WTC11 (cell line): Measurements from ENCODE around the gene LCAT. TPM values are rescaled to one million over a fixed set of nuclear protein-coding genes. Genes with fewer than 3 reads are reported as not detected.

Experiments
- ARID4B ChIP-seq: sonication (generic); formaldehyde crosslinking; IDR thresholded peaks from 2 replicates; pipeline ENCODE4 v1.8.0; 2023; ENCODE audit warnings: missing genetic modification reagents, mild to moderate bottlenecking, borderline replicate concordance
- ATF6 ChIP-seq: sonication (generic); formaldehyde crosslinking; IDR thresholded peaks from 2 replicates; pipeline ENCODE4 v1.8.1; 2023; ENCODE audit warnings: mild to moderate bottlenecking, missing genetic modification reagents
- CDX4 ChIP-seq: fragments of 250-450 bp; sonication (Bioruptor Pico); IDR thresholded peaks from 2 replicates; pipeline ENCODE4 v1.9.0; 2021; ENCODE audit warnings: moderate library complexity, mild to moderate bottlenecking, inconsistent platforms, borderline replicate concordance
- CREM ChIP-seq: sonication (generic); formaldehyde crosslinking; IDR thresholded peaks from 2 replicates; pipeline ENCODE4 v1.8.1; 2022; ENCODE audit warnings: mild to moderate bottlenecking, missing genetic modification reagents, moderate library complexity
- CTCF ChIP-seq: fragments of 200-600 bp; IDR thresholded peaks from 2 replicates; pipeline ENCODE4 v1.8.0; 2022; ENCODE audit warnings: antibody characterized with exemption
- ELF4 ChIP-seq: sonication (generic); formaldehyde crosslinking; IDR thresholded peaks from 2 replicates; pipeline ENCODE4 v1.8.1; 2022; ENCODE audit warnings: low read depth, mild to moderate bottlenecking, moderate library complexity, missing genetic modification reagents
- ETV6 ChIP-seq: sonication (generic); formaldehyde crosslinking; IDR thresholded peaks from 2 replicates; pipeline ENCODE4 v1.8.1; 2022; ENCODE audit warnings: mild to moderate bottlenecking, missing genetic modification reagents
- FOXK1 ChIP-seq: sonication (generic); formaldehyde crosslinking; IDR thresholded peaks from 2 replicates; pipeline ENCODE4 v1.8.0; 2022; ENCODE audit warnings: mild to moderate bottlenecking, moderate library complexity, missing genetic modification reagents
- MAX ChIP-seq: sonication (generic); formaldehyde crosslinking; IDR thresholded peaks from 2 replicates; pipeline ENCODE4 v1.8.0; 2022; ENCODE audit warnings: mild to moderate bottlenecking, missing genetic modification reagents
- MLX ChIP-seq: sonication (generic); formaldehyde crosslinking; IDR thresholded peaks from 2 replicates; pipeline ENCODE4 v1.8.1; 2023; ENCODE audit warnings: mild to moderate bottlenecking, missing genetic modification reagents, moderate library complexity
- MYBL2 ChIP-seq: sonication (generic); formaldehyde crosslinking; IDR thresholded peaks from 2 replicates; pipeline ENCODE4 v1.8.1; 2023; ENCODE audit warnings: mild to moderate bottlenecking, moderate library complexity, missing genetic modification reagents
- NFATC4 ChIP-seq: fragments of 250-450 bp; sonication (Bioruptor Pico); IDR thresholded peaks from 2 replicates; pipeline ENCODE4 v1.9.0; 2021; ENCODE audit warnings: mild to moderate bottlenecking
- NFYB ChIP-seq: sonication (generic); formaldehyde crosslinking; conservative IDR thresholded peaks from 2 replicates; pipeline ENCODE4 v1.8.0; 2022; ENCODE audit warnings: low read depth, missing genetic modification reagents
- PRRX2 ChIP-seq: fragments of 250-450 bp; sonication (Bioruptor Pico); IDR thresholded peaks from 2 replicates; pipeline ENCODE4 v1.8.0; 2021; ENCODE audit warnings: mild to moderate bottlenecking
- RELA ChIP-seq: sonication (generic); formaldehyde crosslinking; IDR thresholded peaks from 2 replicates; pipeline ENCODE4 v1.8.1; 2022; ENCODE audit warnings: missing genetic modification reagents, mild to moderate bottlenecking, borderline replicate concordance
- USF1 ChIP-seq: sonication (generic); formaldehyde crosslinking; IDR thresholded peaks from 2 replicates; pipeline ENCODE4 v1.8.0; 2022; ENCODE audit warnings: mild to moderate bottlenecking, missing genetic modification reagents
- ZNF281 ChIP-seq: sonication (generic); formaldehyde crosslinking; IDR thresholded peaks from 2 replicates; pipeline ENCODE4 v1.8.0; 2023; ENCODE audit warnings: mild to moderate bottlenecking, missing genetic modification reagents
- total RNA-seq: library from RNA; stranded (reverse); gene quantifications from 3 replicates; pipeline ENCODE4 v1.2.3, GENCODE V29; 2021
- TF ChIP-seq, protein P1 (sequence below): sonication (generic); formaldehyde crosslinking; IDR thresholded peaks from 2 replicates; pipeline ENCODE4 v1.8.1; 2023; ENCODE audit warnings: mild to moderate bottlenecking, missing genetic modification reagents, borderline replicate concordance

Gene LCAT
- total RNA-seq, 1 experiment from 2014 or later, result 38.3 TPM

DNA sequence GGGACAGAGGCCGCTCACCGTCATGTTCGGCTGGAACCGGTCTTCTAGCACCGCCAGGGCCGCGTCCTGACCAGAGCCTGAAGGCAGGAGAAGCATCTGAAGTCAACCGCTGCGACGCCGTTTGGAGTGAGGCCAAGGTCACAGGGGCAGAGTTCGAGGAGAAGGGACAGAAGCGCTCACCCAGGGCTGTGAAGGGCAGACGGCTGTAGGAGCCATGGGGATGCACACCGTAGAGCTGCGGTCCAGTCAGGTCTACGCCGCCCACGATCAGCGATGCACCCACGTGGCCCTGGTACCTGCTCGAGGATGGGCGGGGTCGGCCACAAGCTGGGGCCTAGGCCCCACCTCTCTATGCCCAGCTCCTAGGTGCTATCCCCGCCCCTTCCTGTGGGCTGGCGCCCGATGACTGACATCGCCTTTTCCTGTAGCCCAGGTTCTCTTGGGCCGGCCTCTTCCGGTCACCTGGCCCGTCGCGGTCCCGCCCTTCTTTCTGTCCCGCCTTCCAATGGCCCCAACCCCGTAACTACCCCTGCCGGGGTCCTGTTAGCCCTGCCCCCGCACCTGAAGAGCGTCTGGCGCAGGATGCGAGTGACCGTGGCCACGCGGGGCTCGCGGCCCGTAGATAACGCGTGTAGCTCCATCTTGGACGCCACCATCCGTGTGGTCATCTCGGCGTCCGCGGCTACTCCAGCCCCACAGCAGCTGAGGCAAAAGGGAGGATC lies 8.4 kb downstream of the LCAT start (continued):
- TF ChIP-seq, protein P1, sequence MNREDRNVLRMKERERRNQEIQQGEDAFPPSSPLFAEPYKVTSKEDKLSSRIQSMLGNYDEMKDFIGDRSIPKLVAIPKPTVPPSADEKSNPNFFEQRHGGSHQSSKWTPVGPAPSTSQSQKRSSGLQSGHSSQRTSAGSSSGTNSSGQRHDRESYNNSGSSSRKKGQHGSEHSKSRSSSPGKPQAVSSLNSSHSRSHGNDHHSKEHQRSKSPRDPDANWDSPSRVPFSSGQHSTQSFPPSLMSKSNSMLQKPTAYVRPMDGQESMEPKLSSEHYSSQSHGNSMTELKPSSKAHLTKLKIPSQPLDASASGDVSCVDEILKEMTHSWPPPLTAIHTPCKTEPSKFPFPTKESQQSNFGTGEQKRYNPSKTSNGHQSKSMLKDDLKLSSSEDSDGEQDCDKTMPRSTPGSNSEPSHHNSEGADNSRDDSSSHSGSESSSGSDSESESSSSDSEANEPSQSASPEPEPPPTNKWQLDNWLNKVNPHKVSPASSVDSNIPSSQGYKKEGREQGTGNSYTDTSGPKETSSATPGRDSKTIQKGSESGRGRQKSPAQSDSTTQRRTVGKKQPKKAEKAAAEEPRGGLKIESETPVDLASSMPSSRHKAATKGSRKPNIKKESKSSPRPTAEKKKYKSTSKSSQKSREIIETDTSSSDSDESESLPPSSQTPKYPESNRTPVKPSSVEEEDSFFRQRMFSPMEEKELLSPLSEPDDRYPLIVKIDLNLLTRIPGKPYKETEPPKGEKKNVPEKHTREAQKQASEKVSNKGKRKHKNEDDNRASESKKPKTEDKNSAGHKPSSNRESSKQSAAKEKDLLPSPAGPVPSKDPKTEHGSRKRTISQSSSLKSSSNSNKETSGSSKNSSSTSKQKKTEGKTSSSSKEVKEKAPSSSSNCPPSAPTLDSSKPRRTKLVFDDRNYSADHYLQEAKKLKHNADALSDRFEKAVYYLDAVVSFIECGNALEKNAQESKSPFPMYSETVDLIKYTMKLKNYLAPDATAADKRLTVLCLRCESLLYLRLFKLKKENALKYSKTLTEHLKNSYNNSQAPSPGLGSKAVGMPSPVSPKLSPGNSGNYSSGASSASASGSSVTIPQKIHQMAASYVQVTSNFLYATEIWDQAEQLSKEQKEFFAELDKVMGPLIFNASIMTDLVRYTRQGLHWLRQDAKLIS (CRISPR knock-in tag), result peak; percentile 81; the same call in 1 of the 2 replicates
- TF ChIP-seq FOXK1 (CRISPR knock-in tag) (peak; percentile 76), NFYB (CRISPR knock-in tag) (no peak), NFATC4 (CRISPR knock-in tag) (0 out of 2 replicates have a peak, but pooled peaks have one; percentile 43), CREM (peak; percentile 58; the same call in 1 of the 2 replicates), MYBL2 (CRISPR knock-in tag) (peak; percentile 85; the same call in 1 of the 2 replicates), CTCF (no peak), PRRX2 (CRISPR knock-in tag) (no peak), ATF6 (CRISPR knock-in tag) (no peak), MLX (CRISPR knock-in tag) (no peak), RELA (CRISPR knock-in tag) (peak; percentile 58; the same call in 1 of the 2 replicates), MAX (CRISPR knock-in tag) (peak; percentile 97), ETV6 (peak; percentile 56; the same call in 1 of the 2 replicates), ARID4B (CRISPR knock-in tag) (peak; percentile 52), ZNF281 (peak; percentile 79; the same call in 1 of the 2 replicates), CDX4 (CRISPR knock-in tag) (no peak), ELF4 (CRISPR knock-in tag) (no peak), USF1 (peak; percentile 94)
